Activated CD4-positive, alpha-beta T cell treated with anti-CD3 and anti-CD28 coated beads, Interleukin-2, amount 10 ng/mL, durations not matched to agents 7 days and 5 days (primary cell): ENCODE results near the gene RASA4B. TPM values are rescaled to one million over a fixed set of nuclear protein-coding genes. Genes with fewer than 3 reads are reported as not detected.
A peak's percentile ranks its signal among the peaks of the same experiment; 100 is the strongest.

ENCODE experiments used
- CTCF ChIA-PET: fragments of 350-600 bp; sonication (Branson Sonifier 250); formaldehyde crosslinking; loops from one replicate; lab custom pipeline; 2021; ENCODE audit warnings: antibody characterized with exemption; lab: Charles Lee
- POLR2A ChIA-PET: fragments of 350-600 bp; sonication (Branson Sonifier 250); formaldehyde crosslinking; loops from one replicate; lab custom pipeline; 2021; ENCODE audit warnings: antibody characterized with exemption; lab: Charles Lee
- DNase-seq: peaks from one replicate; pipeline ENCODE4 v3.0.0-alpha.2; 2020
- H3K27ac Mint-ChIP-seq: one replicate; pipeline ENCODE4 v1.8.0; 2021; ENCODE audit warnings: mild to moderate bottlenecking, moderate library complexity, mixed read lengths
- H3K27me3 Mint-ChIP-seq: one replicate; pipeline ENCODE4 v1.8.0; 2021; ENCODE audit warnings: mixed read lengths
- H3K36me3 Mint-ChIP-seq: one replicate; pipeline ENCODE4 v1.8.0; 2021; ENCODE audit warnings: low read depth, mixed read lengths
- H3K4me1 Mint-ChIP-seq: one replicate; pipeline ENCODE4 v1.8.0; 2021; ENCODE audit warnings: mixed read lengths
- H3K4me3 Mint-ChIP-seq: one replicate; pipeline ENCODE4 v1.8.0; 2021; ENCODE audit warnings: mild to moderate bottlenecking, moderate library complexity, mixed read lengths
- H3K9me3 Mint-ChIP-seq: one replicate; pipeline ENCODE4 v1.8.0; 2021; ENCODE audit warnings: mixed read lengths
- total RNA-seq, 2 experiments: library from RNA; stranded (reverse); gene quantifications; one replicate each; pipeline ENCODE4 v1.2.3, GENCODE V29; 2021

The RASA4B gene
- total RNA-seq, 2 experiments from 2014 or later = 23.2 to 26.9 TPM

- no peak for DNase-seq
- no peaks in the 10 kb centered on the region for H3K27me3 Mint-ChIP-seq
- H3K36me3 Mint-ChIP-seq = peaks cover 13% of the 10 kb centered on the region
- ChIA-PET POLR2A (no interaction called here), CTCF (interaction anchor here (1.0 to 1.3 kb wide), 3 partner anchors 11 to 47 kb away, joined by 3 to 5 read pairs (median 4); no protein-coding TSS in a partner anchor)
- H3K4me3 Mint-ChIP-seq = no peak overlapping the region
- no peak overlapping the region for H3K27ac Mint-ChIP-seq
- H3K4me1 Mint-ChIP-seq = no peaks in the 10 kb centered on the region
- H3K9me3 Mint-ChIP-seq = no peaks in the 10 kb centered on the region
Measured at GRCh38 chr7:102451371-102452054, 66.1 kb downstream of the RASA4B start.

GRCh38 chr7:102450242-102450641 lies 67.3 kb downstream of the RASA4B start:
- no peaks in the 10 kb centered on the region for H3K9me3 Mint-ChIP-seq
- H3K27me3 Mint-ChIP-seq = no peaks in the 10 kb centered on the region
- no peak overlapping the region for H3K4me3 Mint-ChIP-seq
- H3K4me1 Mint-ChIP-seq = no peaks in the 10 kb centered on the region
- H3K36me3 Mint-ChIP-seq = peaks cover 14% of the 10 kb centered on the region
- H3K27ac Mint-ChIP-seq = no peak overlapping the region
- CTCF ChIA-PET = interaction anchor here (1.2 to 1.8 kb wide), 6 partner anchors 9 to 42 kb away, joined by 3 to 9 read pairs (median 4); partner anchors contain the start of gene ORAI2
- DNase-seq = peak; percentile 58
- POLR2A ChIA-PET = no interaction called here

- Mint-ChIP-seq H3K36me3 (peaks cover 17% of the 10 kb centered on the region), H3K27ac (no peak overlapping the region), H3K9me3 (no peaks in the 10 kb centered on the region), H3K4me1 (no peaks in the 10 kb centered on the region), H3K27me3 (no peaks in the 10 kb centered on the region), H3K4me3 (no peak overlapping the region)
- DNase-seq = no peak
- ChIA-PET CTCF (interaction anchor here (1.3 to 1.8 kb wide), 4 partner anchors 8 to 41 kb away, joined by 4 to 9 read pairs (median 4); partner anchors contain the start of gene ORAI2), POLR2A (no interaction called here)
Measured at GRCh38 chr7:102449136-102449535, 68.4 kb downstream of the RASA4B start.

- Mint-ChIP-seq H3K9me3 (no peaks in the 10 kb centered on the region), H3K27ac (no peak overlapping the region), H3K4me1 (peaks cover 4% of the 10 kb centered on the region), H3K36me3 (peaks cover 23% of the 10 kb centered on the region), H3K4me3 (no peak overlapping the region), H3K27me3 (no peaks in the 10 kb centered on the region)
- POLR2A ChIA-PET = interaction anchor here (1.6 kb wide), 1 partner anchor 13 kb away, joined by 5 read pairs; no protein-coding TSS in a partner anchor
- no peak for DNase-seq
- CTCF ChIA-PET = interaction anchor here (1.3 kb wide), 1 partner anchor 10 kb away, joined by 4 read pairs; no protein-coding TSS in a partner anchor
Measured at GRCh38 chr7:102447311-102447710, 70.3 kb downstream of the RASA4B start.

- Mint-ChIP-seq H3K9me3 (no peaks in the 10 kb centered on the region), H3K27me3 (no peaks in the 10 kb centered on the region), H3K27ac (no peak overlapping the region), H3K4me3 (no peak overlapping the region), H3K4me1 (peaks cover 7% of the 10 kb centered on the region), H3K36me3 (peaks cover 28% of the 10 kb centered on the region)
- CTCF ChIA-PET = interaction anchor here (1.3 kb wide), 1 partner anchor 9 kb away, joined by 4 read pairs; no protein-coding TSS in a partner anchor
- no peak for DNase-seq
- POLR2A ChIA-PET = no interaction called here
Measured at GRCh38 chr7:102446387-102447156, 71.0 kb downstream of the RASA4B start.

GRCh38 chr7:102445674-102446071 lies 71.9 kb downstream of the RASA4B start:
- peak overlapping the region; percentile 25 for H3K27ac Mint-ChIP-seq
- no peak for DNase-seq
- H3K9me3 Mint-ChIP-seq = no peaks in the 10 kb centered on the region
- no peak overlapping the region for H3K4me3 Mint-ChIP-seq
- H3K27me3 Mint-ChIP-seq = no peaks in the 10 kb centered on the region
- peaks cover 8% of the 10 kb centered on the region for H3K4me1 Mint-ChIP-seq
- CTCF ChIA-PET = interaction anchor here (0.7 kb wide), 1 partner anchor 13 kb away, joined by 4 read pairs; no protein-coding TSS in a partner anchor
- POLR2A ChIA-PET = no interaction called here
- H3K36me3 Mint-ChIP-seq = peaks cover 29% of the 10 kb centered on the region

GRCh38 chr7:102444961-102445673 lies 72.5 kb downstream of the RASA4B start:
- H3K9me3 Mint-ChIP-seq = no peaks in the 10 kb centered on the region
- H3K27me3 Mint-ChIP-seq = no peaks in the 10 kb centered on the region
- no peak for DNase-seq
- CTCF ChIA-PET = interaction anchor here (0.7 to 1.5 kb wide), 2 partner anchors 13 to 29 kb away, joined by 4 read pairs; no protein-coding TSS in a partner anchor
- H3K4me3 Mint-ChIP-seq = no peak overlapping the region
- peaks cover 29% of the 10 kb centered on the region for H3K36me3 Mint-ChIP-seq
- POLR2A ChIA-PET = no interaction called here
- H3K4me1 Mint-ChIP-seq = peaks cover 8% of the 10 kb centered on the region
- peak overlapping the region; percentile 69 for H3K27ac Mint-ChIP-seq

- ChIA-PET CTCF (interaction anchor here (0.6 to 2.7 kb wide), 4 partner anchors 10 to 36 kb away, joined by 3 to 9 read pairs (median 5); no protein-coding TSS in a partner anchor), POLR2A (no interaction called here)
- Mint-ChIP-seq H3K36me3 (peaks cover 33% of the 10 kb centered on the region), H3K4me3 (no peak overlapping the region), H3K9me3 (no peaks in the 10 kb centered on the region), H3K27ac (no peak overlapping the region), H3K27me3 (no peaks in the 10 kb centered on the region), H3K4me1 (peaks cover 18% of the 10 kb centered on the region)
- no peak for DNase-seq
Measured at GRCh38 chr7:102439963-102440795, 77.4 kb downstream of the RASA4B start.

GRCh38 chr7:102436118-102436517 lies 81.5 kb downstream of the RASA4B start:
- H3K4me3 Mint-ChIP-seq = peak overlapping the region; percentile 44
- peaks cover 35% of the 10 kb centered on the region for H3K4me1 Mint-ChIP-seq
- ChIA-PET CTCF (interaction anchor here (1.1 to 2.4 kb wide), 3 partner anchors 14 to 32 kb away, joined by 3 to 9 read pairs (median 8); no protein-coding TSS in a partner anchor), POLR2A (no interaction called here)
- H3K27me3 Mint-ChIP-seq = no peaks in the 10 kb centered on the region
- no peaks in the 10 kb centered on the region for H3K9me3 Mint-ChIP-seq
- no peak overlapping the region for H3K27ac Mint-ChIP-seq
- peaks cover 24% of the 10 kb centered on the region for H3K36me3 Mint-ChIP-seq
- no peak for DNase-seq

- Mint-ChIP-seq H3K27me3 (no peaks in the 10 kb centered on the region), H3K27ac (peak overlapping the region; percentile 86), H3K4me3 (peak overlapping the region; percentile 82), H3K36me3 (peaks cover 31% of the 10 kb centered on the region), H3K4me1 (peaks cover 56% of the 10 kb centered on the region), H3K9me3 (no peaks in the 10 kb centered on the region)
- peak; percentile 29 for DNase-seq
- ChIA-PET POLR2A (no interaction called here), CTCF (interaction anchor here (0.6 to 2.4 kb wide), 3 partner anchors 9 to 1058 kb away, joined by 4 to 9 read pairs (median 9); no protein-coding TSS in a partner anchor)
Measured at GRCh38 chr7:102434039-102434486, 83.5 kb downstream of the RASA4B start.

- Mint-ChIP-seq H3K27ac (peak within 1 kb of the TSS; percentile 94), H3K36me3 (peaks cover 31% of the 10 kb centered on the region), H3K4me3 (peak within 1 kb of the TSS; percentile 82), H3K9me3 (no peaks in the 10 kb centered on the region), H3K4me1 (peaks cover 57% of the 10 kb centered on the region), H3K27me3 (no peaks in the 10 kb centered on the region)
- peak; percentile 85 for DNase-seq
- POLR2A ChIA-PET = interaction anchor here (1.2 kb wide), 1 partner anchor 18 kb away, joined by 6 read pairs; no protein-coding TSS in a partner anchor
- CTCF ChIA-PET = interaction anchor here (0.6 to 2.4 kb wide), 5 partner anchors 8 to 1057 kb away, joined by 4 to 16 read pairs (median 9); no protein-coding TSS in a partner anchor
Measured at GRCh38 chr7:102433219-102434038, 84.1 kb downstream of the RASA4B start, which contains the start of gene ORAI2. Gene ORAI2 (plus strand): TSS chr7:102433575. CDS start chr7:102438957, 5,382 bp downstream.
